Mesendoderm (in vitro differentiated cells): Measurements from ENCODE around the gene ZNF311.

Experiments
- DNase-seq: peaks from one replicate; pipeline ENCODE4 v3.0.0; 2013
- H2AK5ac ChIP-seq: 2 replicates; pipeline ENCODE4 v1.6.1; 2013; ENCODE audit warnings: low read length, inconsistent platforms
- H2BK120ac ChIP-seq: 2 replicates; pipeline ENCODE4 v1.6.1; 2013; ENCODE audit warnings: low read depth, mild to moderate bottlenecking, low read length, moderate library complexity, mixed read lengths
- H2BK15ac ChIP-seq: replicated peaks from 2 replicates; pipeline ENCODE4 v1.6.1; 2013; ENCODE audit warnings: low read depth, mild to moderate bottlenecking, moderate library complexity
- H2BK5ac ChIP-seq: 2 replicates; pipeline ENCODE4 v1.6.1; 2013; ENCODE audit warnings: low read length, inconsistent platforms
- H3K18ac ChIP-seq: 2 replicates; pipeline ENCODE4 v1.6.1; 2013; ENCODE audit warnings: mild to moderate bottlenecking, low read length, mixed read lengths
- H3K23ac ChIP-seq: one replicate; pipeline ENCODE4 v1.6.1; 2013; ENCODE audit warnings: low read length
- H3K27ac ChIP-seq: 2 replicates; pipeline ENCODE4 v1.5.1; 2013; ENCODE audit warnings: low read depth, mild to moderate bottlenecking, inconsistent platforms, low read length, moderate library complexity
- H3K27me3 ChIP-seq: 2 replicates; pipeline ENCODE4 v1.6.1; 2013; ENCODE audit warnings: low read length, control low read depth, mild to moderate bottlenecking, inconsistent platforms; ENCODE audit not compliant: insufficient read depth, poor library complexity
- H3K36me3 ChIP-seq: 2 replicates; pipeline ENCODE4 v1.6.1; 2013; ENCODE audit warnings: low read length, inconsistent platforms; ENCODE audit not compliant: control insufficient read depth, insufficient read depth
- H3K4ac ChIP-seq: one replicate; pipeline ENCODE4 v1.6.1; 2013; ENCODE audit warnings: low read depth, mild to moderate bottlenecking, low read length, moderate library complexity
- H3K4me1 ChIP-seq: 2 replicates; pipeline ENCODE4 v1.6.1; 2013; ENCODE audit warnings: low read depth, low read length, inconsistent platforms; ENCODE audit not compliant: control insufficient read depth
- H3K4me2 ChIP-seq: 2 replicates; pipeline ENCODE4 v1.6.1; 2013; ENCODE audit warnings: low read length
- H3K4me3 ChIP-seq: 2 replicates; pipeline ENCODE4 v1.5.1; 2013; ENCODE audit warnings: mild to moderate bottlenecking, low read length
- H3K56ac ChIP-seq: one replicate; pipeline ENCODE4 v1.6.1; 2013; ENCODE audit warnings: low read length
- H3K79me1 ChIP-seq: 2 replicates; pipeline ENCODE4 v1.6.1; 2013; ENCODE audit warnings: low read length, inconsistent platforms
- H3K79me2 ChIP-seq: 2 replicates; pipeline ENCODE4 v1.6.1; 2013; ENCODE audit warnings: mild to moderate bottlenecking, low read length; ENCODE audit not compliant: control insufficient read depth, insufficient read depth
- H3K9ac ChIP-seq: 2 replicates; pipeline ENCODE4 v1.6.1; 2013; ENCODE audit warnings: low read length, inconsistent platforms
- H4K5ac ChIP-seq: one replicate; pipeline ENCODE4 v1.6.1; 2013; ENCODE audit warnings: low read length
- H4K8ac ChIP-seq: one replicate; pipeline ENCODE4 v1.6.1; 2013; ENCODE audit warnings: low read depth, mild to moderate bottlenecking, control low read depth, low read length, moderate library complexity
- WGBS: extraction: QIAGEN DNeasy Blood & Tissue Kit; methylation state at CpG from one replicate; pipeline ENCODE4 v1.1.7; 2013; ENCODE audit warnings: low lambda C conversion rate, missing lambda C conversion rate; ENCODE audit not compliant: insufficient coverage; ENCODE audit errors: extremely low coverage; 5-methylcytosine and 5-hydroxymethylcytosine counted together

Gene ZNF311

DNA sequence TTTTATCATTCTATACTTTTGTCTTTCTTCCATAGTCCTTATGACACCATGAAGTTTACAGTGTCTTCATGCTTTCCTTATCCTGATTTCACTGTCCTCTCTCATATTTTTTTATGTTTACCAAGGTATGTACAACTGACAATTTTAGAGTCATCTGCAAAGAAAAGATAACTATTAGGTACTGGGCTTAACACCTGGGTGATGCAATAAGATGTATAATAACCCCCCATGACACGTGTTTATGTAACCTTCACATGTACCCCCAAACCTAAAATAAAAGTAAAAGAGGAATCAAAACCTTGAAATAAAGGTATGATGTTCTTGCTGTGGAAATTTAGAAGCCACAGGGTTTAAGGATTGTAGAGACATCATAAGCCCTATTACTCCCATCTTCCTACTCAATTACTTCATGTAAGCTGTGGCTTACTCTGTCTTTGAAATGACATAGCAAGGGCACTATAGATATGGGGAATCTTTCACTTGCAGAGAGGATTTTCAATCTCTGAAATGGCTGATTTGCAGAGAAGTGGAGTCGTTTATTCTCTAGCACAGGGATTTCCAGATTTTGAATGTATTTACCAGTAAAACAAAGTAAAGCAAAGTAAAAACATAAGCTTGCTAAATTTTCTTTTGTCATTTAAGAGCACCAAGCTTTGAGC, 20.9 kb upstream of the ZNF311 start:
- no peak overlapping the region for H3K9ac ChIP-seq
- no peaks in the 10 kb centered on the region for H3K4me1 ChIP-seq
- no peaks in the 10 kb centered on the region for H3K79me1 ChIP-seq
- H2BK15ac ChIP-seq: no peak overlapping the region
- WGBS: no CpG with 5 or more reads among the region's 2 CpGs
- no peak overlapping the region for H3K4me3 ChIP-seq
- no peaks in the 10 kb centered on the region for H3K36me3 ChIP-seq
- no peak for DNase-seq
- H4K5ac ChIP-seq: no peak overlapping the region
- no peak overlapping the region for H3K4me2 ChIP-seq
- H3K4ac ChIP-seq: no peak overlapping the region
- no peak overlapping the region for H2AK5ac ChIP-seq
- H3K27me3 ChIP-seq: no peaks in the 10 kb centered on the region
- no peak overlapping the region for H3K27ac ChIP-seq
- H4K8ac ChIP-seq: no peak overlapping the region
- H2BK120ac ChIP-seq: no peak overlapping the region
- no peak overlapping the region for H2BK5ac ChIP-seq
- H3K18ac ChIP-seq: no peak overlapping the region
- H3K56ac ChIP-seq: no peak overlapping the region
- H3K79me2 ChIP-seq: no peaks in the 10 kb centered on the region
- H3K23ac ChIP-seq: no peak overlapping the region

- Histone ChIP-seq H3K27me3 (no peaks in the 10 kb centered on the region), H4K5ac (no peak overlapping the region), H3K4me3 (no peak overlapping the region), H3K4me2 (no peak overlapping the region), H3K27ac (no peak overlapping the region), H3K36me3 (no peaks in the 10 kb centered on the region), H3K4ac (no peak overlapping the region), H3K56ac (no peak overlapping the region), H2BK120ac (no peak overlapping the region), H3K79me1 (no peaks in the 10 kb centered on the region), H2BK15ac (no peak overlapping the region), H4K8ac (no peak overlapping the region), H3K4me1 (no peaks in the 10 kb centered on the region), H3K79me2 (no peaks in the 10 kb centered on the region), H2BK5ac (no peak overlapping the region), H3K9ac (no peak overlapping the region), H3K18ac (no peak overlapping the region), H3K23ac (no peak overlapping the region), H2AK5ac (no peak overlapping the region)
- DNase-seq: no peak
- WGBS: no CpG with 5 or more reads among the region's 2 CpGs
Observed at GRCh38 chr6:29021434-29021833, 16.3 kb upstream of the ZNF311 start.

- Histone ChIP-seq H3K23ac (no peak overlapping the region), H3K79me1 (no peaks in the 10 kb centered on the region), H3K9ac (no peak overlapping the region), H2BK5ac (no peak overlapping the region), H3K56ac (no peak overlapping the region), H3K4me3 (no peak overlapping the region), H3K4me1 (no peaks in the 10 kb centered on the region), H4K5ac (no peak overlapping the region), H3K36me3 (no peaks in the 10 kb centered on the region), H3K27me3 (no peaks in the 10 kb centered on the region), H3K4me2 (no peak overlapping the region), H2BK15ac (no peak overlapping the region), H2AK5ac (no peak overlapping the region), H3K27ac (no peak overlapping the region), H3K4ac (no peak overlapping the region), H3K18ac (no peak overlapping the region), H4K8ac (no peak overlapping the region), H2BK120ac (no peak overlapping the region), H3K79me2 (no peaks in the 10 kb centered on the region)
- no CpG with 5 or more reads among the region's 2 CpGs for WGBS
- no peak for DNase-seq
Observed at GRCh38 chr6:29019629-29020028, 14.5 kb upstream of the ZNF311 start.

DNA sequence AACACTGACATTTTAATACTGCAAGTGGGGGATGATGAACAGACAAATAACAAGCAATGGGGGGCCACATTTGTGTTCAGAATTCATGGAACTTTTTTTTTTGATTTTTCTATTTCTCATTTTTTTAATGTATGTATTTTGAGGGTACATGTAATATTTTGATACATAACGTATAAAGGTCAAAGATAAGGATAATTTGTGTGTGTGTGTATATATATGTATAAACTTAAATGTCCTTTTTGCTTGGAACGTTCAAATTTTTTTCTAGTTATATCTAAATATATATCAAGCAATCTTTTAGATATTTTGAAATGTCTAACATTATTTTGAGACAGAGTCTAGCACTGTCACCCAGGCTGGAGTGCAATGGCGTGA, 12.3 kb upstream of the ZNF311 start:
- H2BK120ac ChIP-seq: no peak overlapping the region

DNA sequence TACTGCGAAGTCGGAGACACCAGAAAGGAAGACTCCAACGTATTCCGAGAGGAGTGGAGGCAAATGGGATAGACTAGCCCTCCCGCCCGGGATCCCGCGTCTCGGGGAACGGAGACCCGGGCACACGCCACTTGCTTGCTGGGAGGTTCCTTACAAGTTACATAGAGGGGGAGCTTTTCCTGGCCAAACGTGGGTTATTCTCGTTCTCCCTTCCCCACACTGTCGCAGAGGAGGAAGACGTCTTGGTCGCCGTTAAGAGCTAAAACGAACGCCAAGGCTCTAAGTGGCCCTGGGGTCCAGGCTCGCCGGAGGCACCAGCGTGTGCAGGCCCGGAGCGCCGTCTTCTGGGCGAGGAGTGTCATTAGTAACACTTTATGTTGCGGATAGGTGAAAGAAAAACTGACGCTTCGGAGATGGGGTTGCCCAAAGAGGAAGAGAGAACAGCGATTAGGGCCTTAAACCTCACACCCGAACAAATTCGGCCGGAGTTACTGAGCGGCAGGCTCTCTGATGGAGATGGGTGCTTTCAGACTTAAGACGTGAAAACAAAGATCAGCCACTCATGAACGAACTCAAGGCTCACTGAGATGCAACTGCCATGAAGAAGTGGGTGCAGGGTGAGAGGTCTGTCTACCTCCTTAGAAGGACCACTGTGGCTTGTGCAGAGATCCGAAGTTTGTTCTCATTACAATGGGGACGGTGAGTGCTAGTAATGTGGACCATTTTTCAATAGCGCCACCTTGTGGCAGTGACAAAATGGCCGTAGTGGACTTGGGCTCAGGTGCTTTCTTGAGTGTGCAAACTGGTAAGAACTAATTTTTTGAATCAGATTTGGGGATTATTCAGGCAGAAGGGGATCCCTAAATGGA, 11.7 kb upstream of the ZNF311 start:
- no peak overlapping the region for H2BK120ac ChIP-seq
- H3K56ac ChIP-seq: peak overlapping the region; percentile 89
- no peak overlapping the region for H4K5ac ChIP-seq
- no peaks in the 10 kb centered on the region for H3K4me1 ChIP-seq
- H3K4me2 ChIP-seq: peak overlapping the region; percentile 98
- H3K27me3 ChIP-seq: peaks cover 2% of the 10 kb centered on the region
- no peaks in the 10 kb centered on the region for H3K36me3 ChIP-seq
- H4K8ac ChIP-seq: no peak overlapping the region
- no peaks in the 10 kb centered on the region for H3K79me2 ChIP-seq
- H2AK5ac ChIP-seq: no peak overlapping the region
- H3K79me1 ChIP-seq: no peaks in the 10 kb centered on the region
- H2BK5ac ChIP-seq: no peak overlapping the region
- H2BK15ac ChIP-seq: no peak overlapping the region
- peak overlapping the region; percentile 69 for H3K4me3 ChIP-seq
- DNase-seq: peak; percentile 86
- no peak overlapping the region for H3K27ac ChIP-seq
- no CpG with 5 or more reads among the region's 41 CpGs for WGBS
- peak overlapping the region; percentile 80 for H3K9ac ChIP-seq
- H3K23ac ChIP-seq: no peak overlapping the region
- H3K18ac ChIP-seq: no peak overlapping the region
- H3K4ac ChIP-seq: no peak overlapping the region

More for the DNA sequence above, 12.3 kb upstream of the ZNF311 start:
- H3K4ac ChIP-seq: no peak overlapping the region
- H4K5ac ChIP-seq: no peak overlapping the region
- no peak overlapping the region for H3K4me3 ChIP-seq
- no peaks in the 10 kb centered on the region for H3K79me2 ChIP-seq
- no peak overlapping the region for H4K8ac ChIP-seq
- H2BK5ac ChIP-seq: no peak overlapping the region
- DNase-seq: no peak
- no peaks in the 10 kb centered on the region for H3K79me1 ChIP-seq
- H3K4me2 ChIP-seq: no peak overlapping the region
- no peak overlapping the region for H2BK15ac ChIP-seq
- no peak overlapping the region for H2AK5ac ChIP-seq
- H3K36me3 ChIP-seq: no peaks in the 10 kb centered on the region
- WGBS: 100% methylated on average over 1 of the region's 3 CpGs
- H3K9ac ChIP-seq: no peak overlapping the region
- H3K56ac ChIP-seq: no peak overlapping the region
- no peak overlapping the region for H3K18ac ChIP-seq
- no peaks in the 10 kb centered on the region for H3K4me1 ChIP-seq
- no peak overlapping the region for H3K23ac ChIP-seq
- H3K27ac ChIP-seq: no peak overlapping the region
- H3K27me3 ChIP-seq: no peaks in the 10 kb centered on the region
